Effector CD8-positive, alpha-beta T cell (primary cell): ENCODE results near the gene FAP.

ENCODE experiments used
- DNase-seq: peaks from one replicate; lab custom pipeline; 2025; lab: John Stamatoyannopoulos, UW

The FAP gene

DNA sequence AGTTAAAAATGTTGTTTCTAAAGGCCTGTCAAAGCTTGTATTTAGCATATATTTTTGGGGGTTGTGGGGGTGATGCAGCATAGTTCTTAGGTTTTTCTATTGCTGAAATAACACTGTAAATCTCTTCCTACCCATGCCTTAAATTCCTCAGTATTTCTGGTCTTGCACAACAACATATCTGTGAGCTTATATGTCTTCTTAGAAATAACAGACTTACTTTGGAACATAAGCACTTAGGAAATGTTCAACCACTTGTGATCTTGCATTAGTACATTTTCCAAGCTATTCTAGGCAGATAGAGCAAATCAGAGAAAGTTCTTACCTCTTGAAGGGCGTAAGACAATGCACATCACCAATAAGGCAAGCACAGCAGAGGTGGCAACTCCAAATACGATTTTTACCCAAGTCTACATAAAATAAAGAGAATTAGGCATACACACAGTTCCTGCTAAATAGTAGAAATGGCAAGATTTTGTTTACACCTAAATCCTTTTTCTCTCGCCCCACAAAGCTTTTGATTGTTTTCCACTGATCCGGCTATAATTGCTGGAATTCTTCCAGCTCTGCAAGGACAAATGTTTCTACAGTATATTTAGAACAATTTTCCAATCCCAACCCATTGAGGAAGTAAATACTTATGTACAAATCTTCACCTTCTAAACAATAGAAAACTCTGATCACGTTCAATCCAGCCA lies 512 bp downstream of the FAP start:
- no peak for DNase-seq

DNA sequence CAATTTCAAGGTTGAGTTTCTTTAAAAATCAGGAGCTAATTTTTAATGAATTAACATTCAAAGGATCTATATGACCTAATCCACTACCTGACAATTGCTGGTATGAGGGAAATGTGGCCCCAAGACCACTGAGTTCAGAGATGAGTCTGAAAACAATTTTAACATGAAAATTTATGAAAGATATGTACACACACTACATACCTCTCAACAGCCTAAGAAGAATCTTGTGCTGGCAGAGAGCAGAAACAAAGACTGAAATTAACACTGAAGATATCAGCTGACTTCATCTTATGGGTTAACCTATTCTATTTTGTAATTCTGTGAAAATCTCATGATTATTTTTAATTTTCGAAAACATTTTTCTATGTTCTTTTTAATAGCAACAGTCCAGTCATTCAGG lies 1.7 kb downstream of the FAP start:
- DNase-seq, result no peak

DNA sequence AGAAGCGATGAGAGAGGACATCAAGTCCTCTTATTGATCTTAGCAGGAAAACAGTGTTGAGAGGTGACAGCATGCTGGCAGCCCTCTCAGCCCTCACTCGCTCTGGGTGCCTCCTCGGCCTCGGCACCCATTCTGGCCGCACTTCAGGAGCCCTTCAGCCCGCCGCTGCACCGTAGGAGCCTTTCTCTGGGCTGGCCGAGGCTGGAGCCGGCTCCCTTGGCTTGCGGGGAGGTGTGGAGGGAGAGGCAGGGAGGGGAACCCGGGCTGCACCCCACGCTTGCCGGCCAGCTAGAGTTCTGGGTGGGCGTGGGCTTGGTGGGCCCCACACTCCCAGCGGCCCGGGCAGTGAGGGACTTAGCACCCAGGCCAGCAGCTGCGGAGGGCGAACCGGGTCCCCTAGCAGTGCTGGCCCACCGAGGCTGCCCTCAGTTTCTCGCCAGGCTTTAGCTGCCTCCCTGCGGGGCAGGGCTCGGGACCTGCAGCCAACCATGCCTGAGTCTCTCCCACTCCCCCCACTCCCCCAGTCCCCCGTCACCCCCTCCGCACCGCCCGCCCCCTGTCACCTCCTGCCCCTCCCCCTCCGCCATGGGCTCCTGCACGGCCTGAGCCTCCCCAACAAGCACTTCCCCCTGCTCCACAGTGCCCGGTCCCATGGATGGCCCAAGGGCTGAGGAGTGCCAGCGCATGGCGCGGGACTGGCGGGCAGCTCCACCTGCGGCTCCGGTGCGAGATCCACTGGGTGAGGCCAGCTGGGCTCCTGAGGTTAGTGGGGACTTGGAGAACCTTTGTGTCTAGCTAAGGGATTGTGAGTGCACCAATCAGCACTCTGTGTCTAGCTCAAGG lies 8.4 kb downstream of the FAP start:
- DNase-seq, result no peak

DNA sequence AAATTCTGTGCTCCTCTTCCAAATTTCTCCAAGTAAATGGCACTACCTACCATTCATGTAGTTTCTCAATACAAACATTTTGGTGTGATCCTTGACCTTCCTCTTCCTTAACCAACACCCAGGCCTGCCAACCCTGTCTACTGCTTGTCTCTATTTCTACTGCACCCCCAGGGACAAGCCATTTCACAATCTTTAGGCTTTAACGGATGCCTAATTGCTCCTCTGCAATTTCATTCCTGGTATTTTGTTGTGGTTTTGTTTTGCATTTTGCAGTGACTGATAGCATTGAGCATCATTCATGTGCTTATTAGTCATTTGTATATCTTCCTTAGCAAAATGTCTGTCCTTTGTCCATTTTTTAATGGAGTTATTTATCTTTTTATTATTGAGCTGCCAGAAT lies 10.0 kb downstream of the FAP start:
- DNase-seq, result no peak

DNA sequence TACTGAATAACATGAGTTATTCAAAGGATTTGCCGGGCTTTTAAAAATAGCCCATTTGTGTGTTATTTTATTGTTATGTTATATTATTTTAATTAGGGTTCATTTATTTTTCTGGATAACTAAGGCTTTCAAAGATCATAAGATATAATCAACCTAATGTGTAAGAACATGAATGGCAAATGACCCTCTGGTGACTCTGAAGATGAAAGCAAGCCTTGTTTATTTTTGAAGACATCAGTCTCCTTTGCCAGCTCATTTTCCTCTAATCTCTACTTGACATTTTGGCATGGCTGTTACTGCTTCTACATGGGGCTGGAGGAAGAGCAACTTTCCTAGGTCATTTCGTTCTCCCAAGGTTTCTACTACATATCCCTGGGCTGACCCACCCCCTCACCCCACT lies 10.6 kb downstream of the FAP start:
- DNase-seq, result no peak

DNA sequence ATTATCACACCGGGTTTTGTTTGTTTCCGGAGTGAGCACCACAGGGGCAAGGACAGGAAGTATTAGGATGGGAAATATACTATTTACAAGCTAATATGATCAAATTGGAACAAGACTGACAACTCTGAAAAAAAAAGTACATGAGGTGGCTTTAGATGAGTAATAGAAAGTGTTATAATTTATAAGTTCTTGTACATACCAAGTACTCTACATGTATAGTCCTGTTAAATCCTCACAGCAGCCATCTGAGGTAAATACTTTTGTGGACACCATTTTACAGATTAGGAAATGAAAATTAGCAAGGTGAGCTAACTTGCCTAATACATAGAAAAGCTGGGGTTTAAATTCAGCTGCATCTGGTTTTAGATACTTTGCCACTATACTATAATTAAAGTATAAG lies 11.2 kb downstream of the FAP start:
- DNase-seq, result no peak

DNA sequence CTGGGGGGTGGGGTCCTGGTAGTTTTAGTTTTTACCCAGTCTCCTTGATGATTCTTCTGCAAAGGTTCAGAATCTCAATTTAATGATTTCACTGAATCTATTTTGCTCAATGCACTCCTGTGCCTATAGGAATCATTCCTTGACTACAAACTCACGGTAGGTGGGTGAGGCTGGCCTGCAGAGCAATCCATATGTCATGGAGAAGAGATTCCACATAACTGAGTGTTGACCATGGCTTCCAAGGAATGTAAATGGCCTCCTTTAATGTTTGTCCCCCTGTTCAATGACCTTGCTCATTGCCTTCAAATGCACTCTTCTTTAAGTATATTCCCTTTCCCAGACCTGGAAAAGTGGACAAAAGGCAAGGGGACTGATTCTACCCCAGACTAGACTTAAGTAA lies 12.5 kb downstream of the FAP start:
- no peak for DNase-seq

DNA sequence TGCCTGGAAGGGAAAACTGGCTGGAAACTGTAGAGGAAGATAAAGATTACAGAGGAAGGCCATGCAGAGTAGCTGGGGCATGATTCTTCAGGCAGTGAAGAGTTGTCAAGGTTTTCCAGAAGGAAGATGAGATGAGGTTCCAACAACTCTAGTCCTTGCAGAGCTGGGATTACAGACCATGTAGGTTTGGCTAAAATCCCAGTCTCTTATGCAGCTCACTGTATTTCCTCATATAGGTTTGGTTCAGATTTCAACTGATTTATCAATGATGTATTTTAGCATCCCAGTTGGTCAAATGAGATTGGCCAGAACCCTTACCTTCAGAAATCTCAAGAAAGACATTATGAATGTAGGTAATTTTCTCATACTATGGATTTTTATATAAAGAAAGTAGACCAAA lies 16.4 kb downstream of the FAP start:
- DNase-seq, result no peak

DNA sequence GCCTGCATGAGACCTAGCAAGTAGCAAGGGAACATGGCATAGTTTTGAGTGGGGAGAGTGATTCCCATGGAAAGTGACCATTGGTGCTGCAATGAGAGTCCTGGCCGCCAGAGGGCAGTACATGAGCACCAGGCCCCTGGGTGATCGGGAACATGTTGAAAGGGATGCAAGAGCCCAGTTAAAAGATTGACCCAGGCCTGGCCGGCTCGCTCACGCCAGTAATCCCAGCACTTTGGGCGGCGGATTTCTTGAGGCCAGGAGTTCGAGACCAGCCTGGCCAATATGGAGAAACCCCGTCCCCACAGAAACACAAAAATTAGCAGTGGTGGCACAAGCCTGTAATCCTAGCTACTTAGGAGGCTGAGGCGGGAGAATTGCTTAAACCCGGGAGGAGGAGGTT lies 22.2 kb downstream of the FAP start:
- peak; percentile 23 for DNase-seq

DNA sequence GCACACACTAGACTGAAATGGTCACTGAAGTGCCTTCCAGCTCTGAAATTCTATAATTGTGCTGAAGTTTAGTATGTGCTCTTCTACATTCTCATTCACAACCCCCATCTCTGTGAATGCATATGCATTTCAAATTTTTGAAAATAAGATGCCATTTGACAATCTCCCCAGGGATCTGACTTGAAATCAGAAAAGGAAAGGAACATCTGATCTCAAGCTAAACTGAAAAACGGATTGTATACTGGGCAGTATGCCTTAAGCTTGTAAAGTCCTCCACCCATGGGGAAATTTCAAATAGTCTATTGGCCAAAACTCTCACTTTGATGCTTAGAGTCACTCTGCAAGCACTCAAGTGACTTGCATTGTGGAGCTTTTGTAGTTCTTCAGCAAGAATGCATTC lies 22.9 kb downstream of the FAP start:
- no peak for DNase-seq

DNA sequence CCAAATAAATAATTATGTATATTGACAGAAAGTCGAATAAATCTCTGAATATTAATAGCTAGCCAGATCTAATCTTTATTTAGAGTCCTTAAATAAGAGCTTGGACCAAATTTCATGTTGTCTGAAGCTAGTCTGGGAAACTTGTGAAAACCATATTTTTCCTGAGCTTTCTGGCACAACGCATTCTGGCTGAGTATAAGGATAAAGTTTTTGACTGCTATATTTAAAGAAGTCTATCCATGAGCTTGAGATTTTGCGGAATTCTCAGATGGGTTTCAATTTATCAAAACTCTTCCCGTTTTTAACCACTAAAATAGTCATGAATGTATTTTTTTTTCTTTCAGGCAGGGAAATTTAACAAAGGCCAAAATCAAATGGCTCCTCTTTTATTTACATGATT lies 23.8 kb downstream of the FAP start:
- no peak for DNase-seq

DNA sequence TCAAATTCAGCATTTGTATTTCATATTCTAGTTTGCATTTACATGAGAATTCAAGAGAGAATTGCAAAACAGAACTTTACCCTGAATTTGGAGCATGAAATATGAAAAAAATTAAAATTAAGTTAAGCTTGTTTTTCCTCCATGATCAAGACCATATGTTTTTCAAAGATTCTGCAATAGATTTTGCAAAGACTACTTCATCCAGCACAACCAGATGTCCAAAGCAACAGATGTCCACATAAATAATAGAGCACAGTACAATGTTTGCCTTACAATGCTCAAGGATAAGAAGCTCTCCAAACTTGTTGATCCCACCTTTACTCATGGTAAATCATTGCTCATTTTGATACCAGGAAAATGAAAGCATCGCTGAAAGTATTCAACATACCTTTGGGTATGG lies 25.6 kb downstream of the FAP start:
- no peak for DNase-seq

DNA sequence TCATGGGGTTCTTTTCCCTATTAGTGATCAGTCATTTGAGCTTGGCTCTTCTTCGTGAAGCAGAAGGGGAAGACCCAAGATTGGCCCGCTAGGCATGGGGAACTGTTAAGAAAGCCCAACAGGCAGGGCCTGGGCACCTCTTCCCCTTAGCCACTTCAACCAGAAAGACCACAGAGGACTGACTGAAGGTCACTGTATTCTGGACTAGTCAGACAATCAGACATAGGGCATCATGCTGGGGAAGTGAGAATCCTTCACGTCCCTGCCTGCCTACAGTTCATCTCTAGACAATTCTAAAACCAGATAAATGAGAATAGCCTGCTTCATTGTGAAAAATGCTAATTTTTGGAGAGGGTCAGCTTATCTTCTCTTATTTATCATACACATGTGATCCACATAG lies 28.1 kb downstream of the FAP start:
- DNase-seq, result no peak

DNA sequence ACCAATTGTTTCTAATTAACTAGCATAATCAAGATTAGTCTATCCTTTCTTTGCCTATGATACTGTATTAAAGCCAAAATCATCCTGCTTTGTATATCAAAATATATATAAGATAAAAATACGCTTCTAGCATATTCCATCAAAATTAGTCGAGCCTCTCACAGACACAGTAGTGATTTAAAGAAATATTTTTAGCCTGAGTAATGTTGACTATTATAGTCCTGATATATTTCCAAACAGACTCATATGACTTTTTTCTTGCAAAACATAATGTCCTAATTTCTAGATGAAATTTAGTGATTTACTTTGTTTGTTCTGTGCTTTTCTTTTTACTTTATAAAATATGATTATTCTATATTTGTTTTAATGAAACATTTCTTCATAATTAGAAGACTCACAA lies 30.9 kb downstream of the FAP start:
- no peak for DNase-seq

DNA sequence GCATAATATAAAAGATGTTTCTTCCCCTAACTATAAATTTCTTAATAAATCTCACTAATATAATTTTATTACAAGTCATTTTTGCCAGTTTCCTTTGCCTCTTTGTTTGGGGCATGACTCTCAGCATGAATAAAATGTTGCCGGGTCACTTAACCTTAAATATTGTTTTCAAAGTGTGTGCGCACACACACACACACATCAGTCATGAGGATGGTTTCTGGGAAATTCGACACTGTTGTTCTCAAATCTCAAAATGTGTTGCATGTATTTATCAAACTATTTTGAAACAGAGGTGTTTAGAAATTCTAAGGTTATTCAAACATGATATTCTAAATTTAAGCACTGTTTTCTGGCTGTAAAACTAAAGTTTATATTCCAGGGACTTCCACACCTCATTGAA lies 31.5 kb downstream of the FAP start:
- DNase-seq, result no peak

DNA sequence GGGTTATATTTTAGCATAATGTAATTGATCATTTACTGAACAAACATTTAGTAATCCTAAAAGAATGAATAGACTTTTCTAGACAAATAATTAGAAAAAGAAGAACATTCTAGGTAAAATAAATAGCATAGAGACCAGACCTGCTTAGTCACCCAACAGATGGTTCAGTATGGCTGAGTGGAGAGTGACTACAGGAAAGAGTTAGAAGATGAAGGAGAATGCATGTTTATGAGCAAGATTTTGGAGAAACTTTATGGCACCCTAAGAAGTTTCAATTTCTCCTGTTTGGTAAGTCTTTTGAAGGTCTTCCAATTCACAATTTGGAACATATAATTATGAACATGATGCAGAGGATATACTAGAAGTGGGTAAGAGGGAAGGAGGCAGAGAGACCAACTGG lies 32.9 kb downstream of the FAP start:
- no peak for DNase-seq

DNA sequence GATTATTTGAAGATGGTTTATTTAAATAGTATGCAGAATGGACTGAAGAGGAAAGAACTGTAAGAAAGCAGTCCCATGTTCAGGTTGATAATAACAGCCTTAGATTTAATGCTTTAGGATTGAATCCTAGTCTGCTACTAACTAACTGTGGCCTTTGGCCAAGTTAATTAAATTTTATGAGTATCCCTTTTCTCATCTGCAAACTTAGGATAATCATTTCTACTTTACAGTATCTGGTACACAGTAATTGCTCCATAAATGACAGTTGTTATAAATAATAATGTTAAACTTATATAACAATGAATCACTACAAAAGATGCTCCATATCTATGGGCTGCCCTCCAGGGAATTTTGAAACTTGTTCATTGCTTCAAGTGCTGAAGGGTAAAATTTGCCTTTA lies 41.0 kb downstream of the FAP start:
- no peak for DNase-seq

DNA sequence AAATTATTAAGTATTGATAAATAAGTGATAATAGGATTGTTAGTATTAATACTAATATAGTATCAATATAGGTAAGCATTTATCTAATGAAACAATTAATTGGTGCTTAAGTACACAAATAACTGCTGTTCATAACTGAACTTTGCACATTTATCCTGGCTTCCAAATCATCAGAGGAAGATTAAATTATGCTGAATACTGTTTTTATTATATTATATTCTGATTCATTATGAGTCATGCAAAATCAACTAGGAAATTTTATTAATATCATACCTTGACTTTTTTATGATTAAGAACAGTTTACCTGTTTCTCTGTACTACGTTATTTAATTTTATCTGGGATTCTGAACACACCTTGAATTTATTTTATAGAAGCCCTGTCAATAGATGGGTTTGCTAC lies 42.6 kb downstream of the FAP start:
- DNase-seq, result no peak

DNA sequence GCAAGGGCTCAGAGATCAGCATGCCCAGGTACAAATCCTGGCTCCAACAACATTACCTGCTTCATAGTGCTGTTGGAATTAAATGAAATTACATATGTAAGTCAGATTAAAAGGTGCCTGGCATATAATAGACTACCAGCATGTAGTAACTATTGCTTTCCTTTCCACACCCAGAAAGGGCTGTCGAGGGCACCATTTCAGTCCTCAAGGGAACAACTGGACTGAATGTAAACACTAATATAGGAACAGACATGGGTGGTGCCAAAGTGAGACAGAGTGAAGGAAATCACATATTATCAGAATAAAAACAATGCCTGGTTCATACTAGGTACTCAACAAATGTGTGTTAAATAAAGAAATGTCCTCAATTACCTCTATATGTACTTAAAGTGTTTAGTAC lies 43.3 kb downstream of the FAP start:
- no peak for DNase-seq

DNA sequence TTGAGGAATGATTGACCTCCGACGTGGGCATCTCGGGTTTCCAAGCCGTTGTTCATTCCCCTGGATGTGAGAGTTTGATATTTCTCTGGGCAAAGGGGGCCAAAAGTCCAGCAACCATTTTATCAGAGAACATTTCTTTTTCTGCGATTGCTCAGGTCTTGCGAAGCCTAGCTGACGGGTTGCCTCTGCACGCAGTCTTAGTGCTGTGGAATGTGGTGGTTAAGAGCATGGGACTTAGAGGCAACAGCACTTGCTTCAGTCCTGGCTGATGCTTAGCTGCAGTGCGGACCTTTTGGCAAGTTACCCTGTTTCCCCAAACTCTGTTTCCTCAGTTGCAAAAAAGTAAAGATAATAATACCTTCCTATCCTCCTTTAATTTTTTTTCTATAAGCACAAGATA lies 45.0 kb downstream of the FAP start:
- no peak for DNase-seq

DNA sequence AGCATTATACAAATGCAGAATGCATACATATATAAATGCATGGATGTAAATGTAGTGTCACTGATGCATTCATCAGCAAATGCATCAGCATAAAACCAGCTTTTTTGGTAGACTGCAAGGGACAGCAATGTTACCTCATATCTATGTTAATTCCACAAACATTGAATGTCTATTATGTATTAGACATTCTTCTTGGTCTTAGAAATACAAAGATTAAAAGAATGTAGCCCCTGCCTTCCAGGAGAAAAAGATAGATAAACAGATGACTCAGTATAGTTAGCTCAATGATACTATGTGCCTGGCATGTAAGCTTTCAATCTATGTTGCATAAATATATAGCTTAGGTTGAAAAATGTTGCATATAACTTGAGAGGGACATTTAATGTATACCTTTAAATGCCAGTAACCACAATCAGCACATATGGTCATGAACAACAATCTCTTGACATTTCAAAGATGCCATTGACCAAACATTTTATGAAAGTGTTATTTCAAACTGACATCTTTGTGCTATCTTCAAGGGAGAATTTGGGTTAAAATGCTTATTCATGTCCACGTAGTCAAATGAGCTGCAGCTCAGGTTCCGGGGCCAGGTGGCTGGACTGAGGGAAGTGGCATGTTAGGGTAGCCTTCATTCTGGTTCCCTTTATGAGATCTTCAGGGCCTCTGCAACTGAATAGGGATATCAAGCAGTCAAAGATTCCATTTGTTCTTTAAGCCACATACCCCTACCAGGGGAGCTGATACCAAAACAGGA lies 46.0 kb downstream of the FAP start:
- DNase-seq, result no peak

DNA sequence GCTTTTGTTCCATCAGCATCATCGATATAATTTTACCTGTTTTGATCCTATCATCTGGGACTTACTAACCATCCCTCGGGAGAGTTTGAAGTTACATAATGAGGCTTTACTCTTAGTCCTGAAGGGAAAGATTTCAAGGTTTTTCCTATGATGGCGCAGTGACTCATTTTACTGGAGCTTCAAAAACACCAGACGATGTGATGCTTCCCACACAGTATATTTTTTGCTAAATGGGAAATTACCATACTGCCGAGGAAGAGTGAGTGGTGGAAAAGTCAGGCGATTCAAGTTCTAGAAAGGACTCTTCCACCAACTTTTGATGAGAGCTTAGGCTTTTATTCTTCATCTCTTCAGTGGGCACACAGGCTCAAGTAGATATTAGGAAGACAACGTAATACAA lies 46.6 kb downstream of the FAP start:
- no peak for DNase-seq

DNA sequence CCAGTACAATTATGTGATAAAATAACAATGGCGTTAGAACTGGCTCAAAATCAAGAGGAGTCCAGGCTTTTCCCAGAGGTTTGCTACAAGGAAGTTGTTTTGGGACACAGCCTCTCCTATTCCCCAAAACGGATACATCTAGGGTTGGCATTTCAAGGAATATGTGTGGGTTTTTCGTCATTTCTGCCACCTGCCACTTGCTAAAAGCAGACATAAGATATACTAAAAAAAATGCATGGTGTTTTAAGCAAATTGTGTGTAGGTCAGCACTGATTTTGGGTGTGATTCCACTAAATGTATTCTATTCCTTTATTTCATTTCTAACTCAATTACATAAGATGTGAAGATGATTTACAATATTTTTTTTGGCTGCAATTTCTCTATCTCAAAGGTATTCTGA lies 54.8 kb downstream of the FAP start:
- DNase-seq, result no peak
